GM21576 (cell line): ENCODE data around the gene LDOC1.
"Not testable (repeated sequence)": the region's sequence is repeated elsewhere in the genome, so short reads cannot be mapped to it uniquely, and the experiment has no call there.

Source experiments
- ATAC-seq: cut with Tn5 transposase; IDR thresholded peaks from one replicate; pipeline ENCODE4 v1.9.1; 2021; ENCODE audit warnings: mild to moderate bottlenecking, moderate library complexity; ENCODE audit not compliant: unreplicated experiment

Gene LDOC1

DNA sequence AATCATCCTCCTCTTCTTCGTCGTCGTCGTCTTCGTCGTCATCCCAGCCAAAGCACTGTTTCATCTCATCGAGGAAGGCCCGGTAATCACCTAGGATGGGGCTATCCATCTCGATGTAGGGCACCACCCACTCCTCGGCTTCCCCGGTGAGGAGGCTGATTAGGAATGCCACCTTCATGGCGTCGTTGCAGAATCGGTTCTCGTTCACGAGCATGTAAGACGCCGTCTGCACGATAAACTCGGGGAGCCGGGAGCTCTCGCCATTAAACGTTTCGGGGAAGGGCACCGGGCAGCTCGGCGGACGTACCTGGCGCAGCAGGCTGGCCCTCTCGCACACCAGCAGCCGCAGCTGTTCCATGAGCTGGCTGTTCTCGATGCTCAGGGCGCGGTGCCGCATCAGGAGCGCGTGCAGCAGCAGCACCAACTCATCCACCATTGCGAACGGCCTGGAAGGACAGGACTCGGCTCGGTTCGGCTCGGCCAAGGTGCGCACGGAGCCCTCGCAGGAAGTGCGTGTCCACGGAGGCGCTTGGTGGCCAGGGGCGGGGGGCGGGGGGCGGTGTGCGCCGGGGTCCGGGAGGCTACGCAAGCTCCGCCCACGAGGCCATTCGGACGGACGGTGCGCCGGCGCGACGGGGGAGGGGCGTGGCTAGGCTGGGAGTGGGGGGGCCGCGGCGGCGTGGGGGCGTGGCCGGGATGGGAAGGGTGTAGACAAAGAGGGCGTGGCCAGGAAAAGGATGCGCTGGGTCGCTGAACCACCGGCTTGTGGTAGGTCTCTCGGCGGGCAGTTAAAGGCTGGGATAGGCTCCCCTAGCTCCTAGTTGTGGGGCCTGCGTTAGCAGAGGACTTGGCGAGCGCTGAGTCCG lies at the start of gene LDOC1:
LDOC1 (minus strand) TSS at position 544 of the 866 bp plus-strand sequence; CDS start at position 436, 108 bp downstream.
- ATAC-seq = no peak

DNA sequence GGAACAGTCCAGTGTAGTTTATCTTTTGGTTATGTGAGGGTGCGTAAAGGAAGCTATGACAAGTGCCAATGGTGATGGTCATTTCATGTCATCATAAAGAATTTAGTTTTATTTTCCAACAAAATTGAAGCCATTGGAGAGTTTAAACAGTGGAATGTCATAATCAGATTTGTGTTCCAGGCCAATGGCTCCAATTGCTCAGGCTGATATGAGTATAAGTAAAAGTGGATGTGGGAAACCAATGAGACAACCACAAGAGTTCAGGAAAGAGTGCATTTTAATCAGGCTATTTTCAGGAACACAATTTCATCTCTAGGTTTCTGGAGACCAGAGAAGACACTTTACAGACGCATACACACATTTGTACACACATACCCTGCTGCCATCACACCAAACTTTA lies 44.7 kb upstream of the LDOC1 start:
- ATAC-seq = no peak

DNA sequence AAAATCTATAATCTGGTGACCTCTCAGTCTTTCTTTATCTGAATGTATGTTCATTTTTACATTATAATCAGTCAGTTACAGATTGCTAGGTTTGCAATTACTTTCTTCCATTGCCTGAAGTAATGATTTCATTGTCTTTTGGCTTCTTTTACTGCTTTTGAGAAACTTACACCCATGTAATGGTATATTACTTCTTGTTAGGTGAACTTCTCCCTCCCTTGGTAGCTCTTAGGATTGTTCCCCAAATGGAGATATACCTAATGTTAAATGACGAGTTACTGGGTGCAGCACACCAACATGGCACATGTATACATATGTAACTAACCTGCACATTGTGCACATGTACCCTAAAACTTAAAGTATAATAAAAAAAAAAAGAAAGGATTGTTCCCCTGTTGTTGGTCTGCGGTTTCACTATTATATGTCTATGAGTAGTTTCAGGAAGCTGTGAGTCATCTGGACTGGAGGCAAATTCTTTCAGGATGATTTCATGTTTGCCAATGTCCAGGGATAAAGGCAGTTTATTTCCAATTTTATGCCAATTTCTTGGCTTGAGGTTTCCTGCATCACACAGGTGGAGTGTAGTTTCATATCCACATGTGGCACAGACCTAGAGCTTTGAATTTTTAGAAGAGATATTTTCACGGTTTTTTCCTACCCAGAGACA lies 43.5 kb upstream of the LDOC1 start:
- ATAC-seq = no peak

DNA sequence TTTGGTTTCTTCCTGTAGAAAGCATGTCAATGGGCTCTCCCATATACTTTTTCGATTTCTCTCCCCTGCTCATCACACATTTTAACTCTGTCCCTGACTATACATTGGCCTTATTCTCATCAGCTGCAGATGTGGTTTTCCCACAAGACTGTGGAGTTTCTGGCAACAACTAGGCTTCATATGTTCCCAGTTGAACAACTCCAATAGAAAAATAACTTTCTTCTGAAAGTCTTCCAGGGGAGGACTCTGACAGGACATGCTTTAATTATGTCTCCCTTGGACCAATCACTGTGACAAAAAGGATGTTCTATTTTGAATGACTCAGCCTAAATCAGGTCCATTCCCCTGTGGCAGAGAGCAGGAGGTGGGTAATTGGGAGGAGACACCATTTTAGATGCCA lies 37.3 kb upstream of the LDOC1 start:
- ATAC-seq = no peak

DNA sequence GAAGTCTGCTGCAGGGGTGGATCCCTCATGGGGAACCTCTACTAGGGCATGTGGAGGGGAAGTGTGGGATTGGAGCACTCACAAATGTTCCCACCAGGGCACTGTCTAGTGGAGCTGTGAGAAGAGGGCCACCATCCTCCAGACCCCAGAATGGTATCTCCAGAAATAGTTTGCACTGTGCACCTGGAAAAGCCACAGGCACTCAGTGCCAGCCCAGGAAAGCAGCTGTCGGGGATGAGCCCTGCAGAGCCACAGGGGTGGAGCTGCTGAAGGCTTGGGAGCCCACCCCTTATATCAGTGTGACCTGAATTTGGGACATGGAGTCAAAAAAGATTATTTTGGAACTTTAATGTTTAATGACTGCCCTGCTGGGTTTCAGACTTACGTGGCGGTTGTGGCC lies 25.0 kb upstream of the LDOC1 start:
- no peak for ATAC-seq

DNA sequence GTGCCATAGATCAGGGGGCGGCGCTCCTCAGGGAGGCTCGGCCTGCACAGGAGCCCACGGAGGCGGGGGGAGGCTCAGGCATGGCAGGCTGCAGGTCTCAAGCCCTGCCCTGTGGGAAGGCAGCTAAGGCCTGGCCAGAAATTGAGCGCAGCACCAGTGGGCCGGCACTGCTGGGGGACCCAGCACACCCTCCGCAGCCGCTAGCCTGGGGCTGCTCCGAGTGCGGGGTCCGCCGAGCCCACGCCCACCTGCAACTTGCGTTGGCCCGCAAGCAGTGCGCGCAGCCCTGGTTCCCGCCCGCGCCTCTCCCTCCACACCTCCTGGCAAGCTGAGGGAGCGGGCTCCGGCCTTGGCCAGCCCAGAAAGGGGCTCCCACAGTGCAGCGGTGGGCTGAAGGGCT lies 11.6 kb upstream of the LDOC1 start:
- ATAC-seq = not testable (repeated sequence)

DNA sequence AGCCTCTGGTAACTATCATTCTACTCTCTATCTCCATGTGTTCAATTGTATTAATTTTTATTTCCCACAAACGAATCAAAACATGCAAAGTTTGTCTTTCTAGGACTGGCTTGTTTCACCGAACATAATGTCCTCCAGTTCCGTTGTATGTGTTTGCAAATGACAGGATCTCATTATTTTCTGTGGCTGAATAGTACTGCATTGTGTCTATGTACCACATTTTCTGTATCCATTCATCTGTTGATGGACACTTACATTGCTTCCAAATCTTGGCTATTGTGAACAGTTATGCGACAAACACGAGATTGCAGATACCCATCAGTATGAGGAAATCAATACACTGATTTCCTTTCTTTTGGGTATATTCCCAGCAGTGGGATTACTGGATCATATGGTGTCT lies 8.4 kb upstream of the LDOC1 start:
- no peak for ATAC-seq

DNA sequence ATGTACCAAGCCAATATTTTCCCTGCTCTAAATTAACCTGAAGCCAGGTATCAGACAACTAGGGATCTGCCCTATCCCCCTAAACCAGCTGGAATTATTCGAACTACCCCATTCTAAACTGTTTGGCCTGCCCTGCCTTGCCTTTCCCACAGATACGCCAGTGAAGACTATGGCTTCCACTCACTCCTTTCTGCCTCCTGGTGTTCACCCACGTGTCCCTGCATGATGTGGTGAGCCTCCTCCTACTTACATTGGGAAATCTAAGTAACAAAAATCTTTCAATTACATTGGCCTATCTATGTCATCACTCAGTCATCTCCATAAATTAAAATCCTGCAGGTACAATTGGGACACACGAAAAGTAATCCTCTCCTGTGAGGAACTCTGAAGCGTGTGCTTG lies 6.1 kb upstream of the LDOC1 start:
- ATAC-seq = no peak

DNA sequence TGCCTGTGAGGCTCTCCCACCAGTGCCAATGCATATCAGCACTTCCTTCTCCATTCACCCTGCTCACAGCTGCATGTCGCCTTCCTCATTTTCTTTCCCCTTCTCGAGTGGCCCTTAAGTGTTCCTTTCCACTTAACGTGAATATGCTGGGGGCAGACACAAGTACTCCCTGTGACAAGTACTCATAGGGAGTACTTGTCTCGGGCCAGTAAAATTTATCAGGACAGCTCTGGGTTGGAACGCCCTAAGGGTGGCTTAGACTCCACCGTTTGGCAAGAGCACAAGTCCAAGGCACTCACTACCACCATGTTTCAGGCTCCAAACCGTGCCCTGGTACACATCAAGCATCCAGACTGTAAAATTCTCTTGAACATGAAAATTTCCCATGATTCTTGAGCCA lies 3.9 kb upstream of the LDOC1 start:
- no peak for ATAC-seq

DNA sequence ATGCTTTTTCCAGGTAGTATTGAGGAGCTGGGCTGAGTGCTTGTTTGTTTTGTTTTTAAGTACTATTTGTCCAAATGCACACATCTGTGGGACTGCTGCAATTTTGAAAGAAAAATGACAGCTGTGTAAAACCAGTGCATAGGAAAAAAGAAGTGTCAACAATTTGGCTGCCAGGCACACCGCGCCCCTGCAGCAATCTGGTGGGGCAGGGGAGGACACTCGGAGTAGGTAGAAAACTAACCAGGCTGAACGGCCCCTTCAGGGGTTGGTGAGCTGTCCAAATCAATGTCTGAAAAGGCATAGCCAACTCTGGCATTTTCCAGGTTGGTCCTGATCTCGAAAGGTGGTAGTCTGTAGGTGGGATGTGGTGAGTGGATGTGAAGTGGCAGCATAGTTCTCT lies 1.1 kb downstream of the LDOC1 start:
- no peak for ATAC-seq

DNA sequence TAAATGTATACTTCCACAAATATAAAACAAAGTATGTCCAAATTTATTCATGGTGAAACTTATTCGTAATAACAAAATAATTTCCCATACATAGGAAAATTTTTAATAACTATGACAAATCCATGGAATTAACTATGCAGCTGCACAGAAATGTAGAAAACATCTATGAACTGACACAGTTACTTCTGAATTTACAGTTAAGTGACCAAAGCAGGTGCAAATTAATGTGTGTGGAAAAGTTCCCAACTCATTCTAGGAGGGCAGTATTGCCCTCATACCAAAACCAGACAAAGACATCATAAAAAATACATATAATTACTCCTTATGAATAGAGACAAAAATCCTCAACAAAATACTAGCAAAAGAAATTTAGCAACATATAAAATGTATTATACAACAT lies 12.5 kb downstream of the LDOC1 start:
- ATAC-seq = no peak

DNA sequence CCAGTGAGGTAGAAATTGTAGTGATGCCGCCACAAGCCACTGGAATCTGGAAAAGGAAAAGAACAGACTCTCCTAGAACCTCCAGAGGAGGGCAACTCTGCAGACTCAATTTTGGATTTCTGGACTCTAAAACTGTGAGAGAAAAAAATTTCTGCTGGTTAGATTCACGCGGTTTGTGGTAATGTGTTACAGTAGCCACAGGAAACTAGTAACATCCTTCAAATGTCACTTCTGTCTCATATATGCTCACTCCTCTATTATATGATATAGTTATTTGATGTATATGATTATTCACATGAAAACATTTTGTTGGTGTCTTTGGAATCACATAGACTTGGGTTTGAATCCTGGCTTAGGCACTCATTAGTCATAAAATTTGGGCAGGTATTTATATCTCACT lies 18.8 kb downstream of the LDOC1 start:
- no peak for ATAC-seq

DNA sequence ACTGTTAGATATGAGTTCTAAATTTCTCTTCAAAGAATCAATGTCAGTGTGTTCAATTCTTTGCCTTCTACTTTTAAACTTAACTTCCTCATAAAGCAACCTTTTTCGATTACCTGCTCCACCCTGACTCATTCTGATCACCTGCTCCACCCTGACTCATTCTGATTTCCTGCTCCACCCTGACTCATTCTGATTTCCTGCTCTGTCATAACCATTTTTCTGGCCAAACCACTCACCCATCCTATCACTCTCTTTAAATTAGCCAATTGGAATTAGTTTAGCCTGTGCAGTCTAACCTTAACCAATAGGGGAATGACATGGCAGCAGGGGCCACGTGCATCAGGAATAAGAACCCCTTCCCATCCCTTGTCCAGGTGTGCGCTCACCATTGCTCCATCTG lies 21.7 kb downstream of the LDOC1 start:
- ATAC-seq = not testable (repeated sequence)

DNA sequence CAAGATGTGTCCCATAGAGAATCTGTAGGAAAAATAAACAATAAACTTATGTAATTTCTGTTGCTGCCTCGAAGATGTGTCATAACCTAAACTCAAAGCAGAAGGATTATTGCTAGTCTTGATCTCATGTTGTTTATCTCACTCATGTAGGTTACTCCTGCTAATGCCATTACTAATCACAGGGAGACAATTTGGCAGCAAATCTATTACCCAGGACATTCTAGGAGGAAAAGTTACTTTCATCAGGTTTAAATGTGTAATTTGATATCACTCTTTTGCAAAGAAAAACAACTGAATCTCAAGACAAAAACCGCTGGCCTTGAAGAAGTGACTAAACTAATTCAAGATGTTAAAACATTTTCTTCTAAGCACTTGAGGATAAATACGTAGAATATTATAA lies 34.0 kb downstream of the LDOC1 start:
- no peak for ATAC-seq

DNA sequence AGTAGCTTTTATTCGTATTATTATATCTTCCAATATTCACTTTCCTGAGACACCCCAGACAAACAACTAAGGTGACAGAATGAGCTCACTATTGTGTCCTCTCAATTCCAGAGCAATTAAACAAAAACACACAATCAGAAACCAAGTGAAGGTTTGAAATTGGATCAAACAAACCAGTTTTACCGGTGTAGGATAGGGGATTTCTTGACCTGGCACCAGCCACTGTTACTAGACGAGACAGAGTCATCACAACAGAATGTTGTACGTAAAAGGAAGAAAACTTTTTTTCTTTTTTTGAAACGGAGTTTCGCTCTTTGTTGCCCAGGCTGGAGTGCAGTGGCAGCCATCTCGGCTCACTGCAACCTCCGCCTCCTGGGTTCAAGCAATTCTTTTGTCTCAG lies 43.7 kb downstream of the LDOC1 start:
- ATAC-seq = no peak

DNA sequence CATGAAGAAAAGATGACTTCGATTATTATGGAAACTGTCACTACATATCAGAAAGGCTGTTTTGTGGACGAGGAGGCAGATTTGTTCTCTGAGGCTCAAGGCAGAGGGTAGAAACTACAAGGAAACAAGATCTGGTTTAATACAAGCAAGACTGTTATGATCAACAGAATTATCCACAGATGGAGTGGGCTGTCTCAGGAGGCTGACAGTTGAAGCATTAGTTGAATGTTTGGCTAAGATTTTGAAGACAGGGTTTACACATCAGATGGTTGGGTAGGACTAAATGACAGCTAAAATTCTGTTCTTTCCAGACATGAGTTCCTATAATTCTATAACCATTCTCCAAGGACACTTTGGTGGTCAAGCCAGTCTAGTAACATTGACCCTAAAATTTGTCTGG lies 49.8 kb downstream of the LDOC1 start:
- no peak for ATAC-seq
